Endodermal cell (in vitro differentiated cells): ENCODE measurements around the gene MICB. TPM values are rescaled to one million over a fixed set of nuclear protein-coding genes. Genes with fewer than 3 reads are reported as not detected.

Experiments used
- DNase-seq: peaks from one replicate; pipeline ENCODE4 v3.0.0-alpha.2; 2017
- H3K27ac ChIP-seq: 2 replicates; pipeline ENCODE4 v1.5.1; 2013; ENCODE audit warnings: mild to moderate bottlenecking, low read depth, low read length, moderate library complexity
- H3K27me3 ChIP-seq: 2 replicates; pipeline ENCODE4 v1.6.1; 2013; ENCODE audit warnings: mild to moderate bottlenecking, low read length, moderate library complexity; ENCODE audit not compliant: insufficient read depth, control insufficient read depth, poor library complexity, severe bottlenecking
- H3K36me3 ChIP-seq: 2 replicates; pipeline ENCODE4 v1.7.0; 2013; ENCODE audit warnings: mild to moderate bottlenecking, low read length, moderate library complexity; ENCODE audit not compliant: control insufficient read depth, insufficient read depth
- H3K4me1 ChIP-seq: one replicate; pipeline ENCODE4 v1.7.0; 2013; ENCODE audit warnings: low read length; ENCODE audit not compliant: control insufficient read depth, insufficient read depth
- H3K4me3 ChIP-seq: 2 replicates; pipeline ENCODE4 v1.5.1; 2013; ENCODE audit warnings: mild to moderate bottlenecking, low read length, moderate library complexity
- H3K9ac ChIP-seq: 2 replicates; pipeline ENCODE4 v1.6.1; 2013; ENCODE audit warnings: mild to moderate bottlenecking, low read length, moderate library complexity; ENCODE audit not compliant: poor library complexity, severe bottlenecking; ENCODE audit errors: extremely low read depth
- H3K9me3 ChIP-seq: 2 replicates; pipeline ENCODE4 v1.6.1; 2013; ENCODE audit warnings: mild to moderate bottlenecking, low read length, moderate library complexity; ENCODE audit not compliant: control insufficient read depth
- H3K27ac Mint-ChIP-seq: 2 replicates; pipeline ENCODE4 v1.8.0; 2020; ENCODE audit warnings: mixed read lengths
- H3K27me3 Mint-ChIP-seq: 2 replicates; pipeline ENCODE4 v1.8.0; 2021; ENCODE audit warnings: mild to moderate bottlenecking, mixed read lengths; ENCODE audit not compliant: insufficient read depth
- H3K36me3 Mint-ChIP-seq: 2 replicates; pipeline ENCODE4 v1.8.0; 2020; ENCODE audit warnings: low read depth, mixed read lengths
- H3K4me1 Mint-ChIP-seq: 2 replicates; pipeline ENCODE4 v1.8.0; 2020; ENCODE audit warnings: mixed read lengths
- H3K4me3 Mint-ChIP-seq: 2 replicates; pipeline ENCODE4 v1.8.0; 2020; ENCODE audit warnings: mild to moderate bottlenecking, moderate library complexity, mixed read lengths
- H3K9me3 Mint-ChIP-seq: 2 replicates; pipeline ENCODE4 v1.8.0; 2020; ENCODE audit warnings: mild to moderate bottlenecking, mixed read lengths
- WGBS, 2 experiments: methylation state at CpG; one replicate each; pipeline versions ENCODE4 v1.1.5 to v1.1.7; 2013; ENCODE audit warnings: missing lambda C conversion rate in 2 of 2, mixed read lengths in 1 of 2; ENCODE audit not compliant: insufficient coverage in 1 of 2, insufficient read length in 1 of 2; 5-methylcytosine and 5-hydroxymethylcytosine counted together
- total RNA-seq, 2 donors: library from RNA; stranded (reverse); fragmentation: NEBNext Ultra II Directional in 1 of 2; extraction: Animal tissue kit (Norgen Biotek cat#: 25700) in 1 of 2; gene quantifications; 2 replicates in 1 of 2; 3 replicates in 1 of 2; pipeline ENCODE4 v1.2.1, GENCODE V29; 2021
- TF ChIP-seq, protein P1 (sequence below): fragments of 200-600 bp; sonication (generic); conservative IDR thresholded peaks from 2 replicates; pipeline ENCODE4 v1.5.0; 2021; ENCODE audit warnings: antibody characterized with exemption, mild to moderate bottlenecking

Gene MICB
- total RNA-seq, 2 donors from 2014 or later = 8.2 to 8.5 TPM

GRCh38 chr6:31528821-31529328 is 30.9 kb downstream of the MICB start, which contains the start of gene MCCD1:
Gene MCCD1 (plus strand): TSS chr6:31528962. CDS start chr6:31529015, 53 bp downstream.
- no peaks in the 10 kb centered on the region for H3K9me3 ChIP-seq
- Mint-ChIP-seq H3K9me3 (no peaks in the 10 kb centered on the region), H3K4me3 (no peak within 1 kb of the TSS), H3K27me3 (no peaks in the 10 kb centered on the region), H3K27ac (peak within 1 kb of the TSS; percentile 92), H3K36me3 (peaks cover 40% of the 10 kb centered on the region), H3K4me1 (peaks cover 17% of the 10 kb centered on the region)
- peaks cover 44% of the 10 kb centered on the region for H3K36me3 ChIP-seq
- no peaks in the 10 kb centered on the region for H3K4me1 ChIP-seq
- no peaks in the 10 kb centered on the region for H3K27me3 ChIP-seq
- peak; percentile 75 for DNase-seq
- H3K9ac ChIP-seq = no peak within 1 kb of the TSS
- H3K27ac ChIP-seq = peak within 1 kb of the TSS; percentile 41
- H3K4me3 ChIP-seq = no peak within 1 kb of the TSS
- TF ChIP-seq, protein P1, sequence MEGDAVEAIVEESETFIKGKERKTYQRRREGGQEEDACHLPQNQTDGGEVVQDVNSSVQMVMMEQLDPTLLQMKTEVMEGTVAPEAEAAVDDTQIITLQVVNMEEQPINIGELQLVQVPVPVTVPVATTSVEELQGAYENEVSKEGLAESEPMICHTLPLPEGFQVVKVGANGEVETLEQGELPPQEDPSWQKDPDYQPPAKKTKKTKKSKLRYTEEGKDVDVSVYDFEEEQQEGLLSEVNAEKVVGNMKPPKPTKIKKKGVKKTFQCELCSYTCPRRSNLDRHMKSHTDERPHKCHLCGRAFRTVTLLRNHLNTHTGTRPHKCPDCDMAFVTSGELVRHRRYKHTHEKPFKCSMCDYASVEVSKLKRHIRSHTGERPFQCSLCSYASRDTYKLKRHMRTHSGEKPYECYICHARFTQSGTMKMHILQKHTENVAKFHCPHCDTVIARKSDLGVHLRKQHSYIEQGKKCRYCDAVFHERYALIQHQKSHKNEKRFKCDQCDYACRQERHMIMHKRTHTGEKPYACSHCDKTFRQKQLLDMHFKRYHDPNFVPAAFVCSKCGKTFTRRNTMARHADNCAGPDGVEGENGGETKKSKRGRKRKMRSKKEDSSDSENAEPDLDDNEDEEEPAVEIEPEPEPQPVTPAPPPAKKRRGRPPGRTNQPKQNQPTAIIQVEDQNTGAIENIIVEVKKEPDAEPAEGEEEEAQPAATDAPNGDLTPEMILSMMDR = no peak
- 81 to 94% methylated on average over 4 to 7 of the region's 7 CpGs for WGBS, 2 experiments

- Mint-ChIP-seq H3K4me1 (peaks cover 17% of the 10 kb centered on the region), H3K27me3 (no peaks in the 10 kb centered on the region), H3K27ac (peak overlapping the region; percentile 92), H3K4me3 (no peak overlapping the region), H3K9me3 (no peaks in the 10 kb centered on the region), H3K36me3 (peaks cover 46% of the 10 kb centered on the region)
- Histone ChIP-seq H3K4me1 (no peaks in the 10 kb centered on the region), H3K9me3 (no peaks in the 10 kb centered on the region), H3K27ac (peak overlapping the region; percentile 41), H3K4me3 (no peak overlapping the region), H3K27me3 (no peaks in the 10 kb centered on the region), H3K9ac (no peak overlapping the region), H3K36me3 (peaks cover 50% of the 10 kb centered on the region)
- TF ChIP-seq, protein P1 = no peak
- DNase-seq = peak; percentile 84
- 79 to 93% methylated on average over 3 to 12 of the region's 12 CpGs for WGBS, 2 experiments
These were observed 31.6 kb downstream of the MICB start for GRCh38 chr6:31529329-31530150.

- Mint-ChIP-seq H3K9me3 (no peaks in the 10 kb centered on the region), H3K27me3 (no peaks in the 10 kb centered on the region), H3K27ac (peak overlapping the region; percentile 82), H3K36me3 (peaks cover 57% of the 10 kb centered on the region), H3K4me3 (no peak overlapping the region), H3K4me1 (peaks cover 17% of the 10 kb centered on the region)
- H3K9me3 ChIP-seq = no peaks in the 10 kb centered on the region
- peaks cover 62% of the 10 kb centered on the region for H3K36me3 ChIP-seq
- no peaks in the 10 kb centered on the region for H3K27me3 ChIP-seq
- no peak overlapping the region for H3K27ac ChIP-seq
- TF ChIP-seq, protein P1 = peak; percentile 37
- no peaks in the 10 kb centered on the region for H3K4me1 ChIP-seq
- H3K9ac ChIP-seq = no peak overlapping the region
- DNase-seq = peak; percentile 60
- no peak overlapping the region for H3K4me3 ChIP-seq
- WGBS, 2 experiments = 90 to 95% methylated on average over 6 of the region's 6 CpGs
These were observed 32.7 kb downstream of the MICB start for GRCh38 chr6:31530659-31531058.
